ENCODE results near the gene HK1. TPM values are rescaled to one million over a fixed set of nuclear protein-coding genes. Genes with fewer than 3 reads are reported as not detected.
A peak's percentile ranks its signal among the peaks of the same experiment; 100 is the strongest.
"Not testable (repeated sequence)": the region's sequence is repeated elsewhere in the genome, so short reads cannot be mapped to it uniquely, and the experiment has no call there.

HK1 gene
- total and polyA plus RNA-seq, 4 donors = 1.8 to 166 (median 7.4) TPM

DNA sequence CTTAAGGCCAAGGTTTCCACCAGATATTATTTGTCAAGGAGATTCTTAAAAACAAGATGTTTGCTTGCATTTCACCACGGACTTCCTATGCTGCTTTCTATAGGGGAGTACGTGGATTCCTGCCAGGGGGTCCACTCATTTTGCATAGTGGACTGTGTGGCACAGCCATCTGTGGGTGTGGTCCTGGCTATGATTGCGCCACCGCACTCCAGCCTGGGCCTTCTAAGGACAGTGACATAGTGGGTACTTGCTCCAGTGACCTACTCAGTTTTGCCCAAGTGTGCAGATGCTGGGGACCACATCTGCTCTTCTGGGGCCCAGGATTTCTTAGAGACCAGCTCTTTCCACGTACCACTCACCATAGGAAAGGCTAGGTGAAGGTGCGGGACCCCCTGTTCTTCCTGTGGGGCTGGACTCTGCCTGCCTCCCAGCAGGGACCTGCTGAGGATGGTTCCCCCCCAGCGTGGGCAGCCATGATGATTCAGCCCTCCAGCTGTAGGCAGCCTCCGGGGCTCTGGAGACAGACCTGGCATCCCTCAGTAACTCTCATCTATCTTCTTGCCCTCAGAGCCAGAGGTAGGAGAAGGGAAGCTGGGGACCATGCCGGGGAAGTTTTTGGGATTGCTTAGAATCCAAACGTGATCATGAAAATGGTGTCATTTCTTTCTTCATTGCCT lies 42.9 kb downstream of the HK1 start:
- WGBS = 75% methylated on average over 10 of the region's 10 CpGs
- Histone ChIP-seq H3K4me3 (ENCODE audit: low read depth in 1 of 3, low read length in 3 of 3) (no peak overlapping the region), H3K9ac (ENCODE audit: low read depth in 1 of 2, low read length in 2 of 2) (no peak overlapping the region), H3K36me3 (ENCODE audit: control insufficient read depth in 4 of 4, insufficient read depth in 3 of 4, low read depth in 1 of 4, low read length in 3 of 4) (no peaks in the 10 kb centered on the region), H3K9me3 (ENCODE audit: control insufficient read depth in 4 of 4, low read length in 3 of 4) (no peaks in the 10 kb centered on the region), H3K27me3 (ENCODE audit: control insufficient read depth in 4 of 4, insufficient read depth in 4 of 4, low read length in 3 of 4) (peaks cover 0 to 7% (median 0%) of the 10 kb centered on the region in 4 donors), H3K4me1 (ENCODE audit: control insufficient read depth in 4 of 4, insufficient read depth in 4 of 4, low read length in 3 of 4) (peaks cover 4 to 23% (median 17%) of the 10 kb centered on the region in 4 donors), H3K27ac (ENCODE audit: low read depth in 1 of 2, low read length in 2 of 2) (peak overlapping the region; percentile 28 to 39)
- no peak for DNase-seq (ENCODE audit: low spot score)
- TF ChIP-seq RAD21 (IDR thresholded peaks at IDR 0.05) (no peak), SP1 (IDR thresholded peaks at IDR 0.05) (no peak), HNF4A (conservative IDR thresholded peaks at IDR 0.05) (no peak), ATF3 (IDR thresholded peaks at IDR 0.05) (no peak), CTCF (IDR thresholded peaks at IDR 0.05; ENCODE audit: low read depth, low read length, missing input control) (no peak), EGR1 (IDR thresholded peaks at IDR 0.05; ENCODE audit: low read depth in 2 of 2) (no peak), YY1 (IDR thresholded peaks at IDR 0.05) (no peak), NR2F2 (IDR thresholded peaks at IDR 0.05) (no peak), FOXA2 (IDR thresholded peaks at IDR 0.05) (no peak), GABPA (IDR thresholded peaks at IDR 0.05 in 1 of 2, conservative IDR thresholded peaks at IDR 0.05 in 1 of 2) (no peak)
- TF ChIP-seq, protein P1, sequence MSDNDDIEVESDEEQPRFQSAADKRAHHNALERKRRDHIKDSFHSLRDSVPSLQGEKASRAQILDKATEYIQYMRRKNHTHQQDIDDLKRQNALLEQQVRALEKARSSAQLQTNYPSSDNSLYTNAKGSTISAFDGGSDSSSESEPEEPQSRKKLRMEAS (IDR thresholded peaks at IDR 0.05) = no peak

DNA sequence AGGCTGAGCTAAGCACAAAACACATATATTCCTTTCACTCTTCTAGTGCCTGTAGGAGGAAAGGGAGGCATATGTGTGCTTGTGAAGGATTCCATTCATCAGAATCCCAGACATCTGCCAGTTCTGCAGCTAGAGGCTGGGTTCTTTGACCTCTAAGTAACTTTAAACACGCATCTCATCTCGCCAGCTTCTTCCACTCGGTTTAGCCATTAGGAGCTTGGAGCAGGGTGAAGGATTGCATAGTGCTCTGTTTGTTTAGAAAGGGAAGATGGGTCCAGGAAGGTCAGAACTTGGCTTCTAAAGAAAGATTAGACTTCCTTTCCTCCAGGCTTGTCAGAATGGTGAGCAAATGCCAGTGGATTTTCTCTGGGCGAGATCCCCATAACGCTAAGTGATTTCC lies 43.6 kb downstream of the HK1 start:
- H3K4me1 ChIP-seq (ENCODE audit: control insufficient read depth in 4 of 4, insufficient read depth in 4 of 4, low read length in 3 of 4) = peaks cover 4 to 23% (median 17%) of the 10 kb centered on the region in 4 donors
- 57% methylated on average over 5 of the region's 5 CpGs for WGBS
- no peaks in the 10 kb centered on the region for H3K36me3 ChIP-seq (ENCODE audit: control insufficient read depth in 4 of 4, insufficient read depth in 3 of 4, low read depth in 1 of 4, low read length in 3 of 4)
- H3K9me3 ChIP-seq (ENCODE audit: control insufficient read depth in 4 of 4, low read length in 3 of 4) = no peaks in the 10 kb centered on the region
- no peak overlapping the region for H3K4me3 ChIP-seq (ENCODE audit: low read depth in 1 of 3, low read length in 3 of 3)
- DNase-seq (ENCODE audit: low spot score) = no peak
- TF ChIP-seq ZBTB33 (IDR thresholded peaks at IDR 0.05) (no peak), NR2F2 (IDR thresholded peaks at IDR 0.05) (peak; percentile 80), SP1 (IDR thresholded peaks at IDR 0.05) (peak; percentile 18), RXRA (IDR thresholded peaks at IDR 0.05) (peak in 1 of 2 donors; percentile 22)
- H3K9ac ChIP-seq (ENCODE audit: low read depth in 1 of 2, low read length in 2 of 2) = no peak overlapping the region
- peak overlapping the region in 1 of 2 donors; percentile 28 for H3K27ac ChIP-seq (ENCODE audit: low read depth in 1 of 2, low read length in 2 of 2)
- H3K27me3 ChIP-seq (ENCODE audit: control insufficient read depth in 4 of 4, insufficient read depth in 4 of 4, low read length in 3 of 4) = peaks cover 0 to 7% (median 0%) of the 10 kb centered on the region in 4 donors

DNA sequence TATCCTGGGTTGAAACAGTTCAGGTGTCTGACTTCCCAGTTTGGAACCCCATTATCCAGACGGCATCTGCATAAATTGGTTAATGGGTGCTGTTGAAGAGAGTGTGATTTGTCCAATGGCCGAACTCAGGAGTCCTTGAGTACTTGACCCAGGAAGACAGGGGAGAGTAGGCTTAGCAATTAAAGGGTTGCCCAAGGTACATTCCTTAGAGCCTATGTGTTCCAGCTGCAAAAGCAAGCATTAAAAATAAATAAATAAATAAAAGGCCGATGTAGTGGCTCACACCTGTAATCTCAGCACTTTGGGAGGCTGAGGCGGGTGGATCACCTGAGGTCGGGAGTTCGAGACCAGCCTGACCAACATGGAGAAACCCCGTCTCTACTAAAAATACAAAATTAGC lies 44.0 kb downstream of the HK1 start:
- H3K27me3 ChIP-seq (ENCODE audit: control insufficient read depth in 4 of 4, insufficient read depth in 4 of 4, low read length in 3 of 4); H3K9ac ChIP-seq (ENCODE audit: low read depth in 1 of 2, low read length in 2 of 2); H3K27ac ChIP-seq (ENCODE audit: low read depth in 1 of 2, low read length in 2 of 2); DNase-seq (ENCODE audit: low spot score); H3K4me3 ChIP-seq (ENCODE audit: low read depth in 1 of 3, low read length in 3 of 3); H3K9me3 ChIP-seq (ENCODE audit: control insufficient read depth in 4 of 4, low read length in 3 of 4); H3K36me3 ChIP-seq (ENCODE audit: control insufficient read depth in 4 of 4, insufficient read depth in 3 of 4, low read depth in 1 of 4, low read length in 3 of 4): not testable (repeated sequence)
- WGBS = 89% methylated on average over 7 of the region's 7 CpGs
- peaks cover 4 to 23% (median 17%) of the 10 kb centered on the region in 4 donors for H3K4me1 ChIP-seq (ENCODE audit: control insufficient read depth in 4 of 4, insufficient read depth in 4 of 4, low read length in 3 of 4)

Data from liver (tissue), 9 donors.